Activated CD4-positive, alpha-beta T cell treated with anti-CD3 and anti-CD28 coated beads, Interleukin-2, amount 10 ng/mL, durations not matched to agents 24 days and 14 days (primary cell): ENCODE measurements around the gene SH2D2A. TPM values are rescaled to one million over a fixed set of nuclear protein-coding genes. Genes with fewer than 3 reads are reported as not detected.

Source experiments
- DNase-seq: peaks from one replicate; pipeline ENCODE4 v3.0.0; 2022
- H3K27ac Mint-ChIP-seq: one replicate; pipeline ENCODE4 v1.8.0; 2022; ENCODE audit warnings: mild to moderate bottlenecking, mixed read lengths
- H3K27me3 Mint-ChIP-seq: one replicate; pipeline ENCODE4 v1.8.0; 2022; ENCODE audit warnings: mixed read lengths
- H3K36me3 Mint-ChIP-seq: one replicate; pipeline ENCODE4 v1.8.0; 2022; ENCODE audit warnings: low read depth, mild to moderate bottlenecking, mixed read lengths
- H3K4me1 Mint-ChIP-seq: one replicate; pipeline ENCODE4 v1.8.0; 2021; ENCODE audit warnings: mixed read lengths
- H3K4me3 Mint-ChIP-seq: one replicate; pipeline ENCODE4 v1.8.0; 2022; ENCODE audit warnings: mild to moderate bottlenecking, moderate library complexity, mixed read lengths
- H3K9me3 Mint-ChIP-seq: one replicate; pipeline ENCODE4 v1.8.0; 2021; ENCODE audit warnings: mixed read lengths
- intact Hi-C: fragments of 100-400 bp; cut with micrococcal nuclease; formaldehyde crosslinking; loops from one replicate; pipeline ENCODE4 v1.15.1; 2023
- total RNA-seq: library from RNA; stranded (reverse); gene quantifications from 2 replicates; pipeline ENCODE4 v1.2.3, GENCODE V29; 2022

The SH2D2A gene
- 277 and 282 TPM in 2 replicates for total RNA-seq

DNA sequence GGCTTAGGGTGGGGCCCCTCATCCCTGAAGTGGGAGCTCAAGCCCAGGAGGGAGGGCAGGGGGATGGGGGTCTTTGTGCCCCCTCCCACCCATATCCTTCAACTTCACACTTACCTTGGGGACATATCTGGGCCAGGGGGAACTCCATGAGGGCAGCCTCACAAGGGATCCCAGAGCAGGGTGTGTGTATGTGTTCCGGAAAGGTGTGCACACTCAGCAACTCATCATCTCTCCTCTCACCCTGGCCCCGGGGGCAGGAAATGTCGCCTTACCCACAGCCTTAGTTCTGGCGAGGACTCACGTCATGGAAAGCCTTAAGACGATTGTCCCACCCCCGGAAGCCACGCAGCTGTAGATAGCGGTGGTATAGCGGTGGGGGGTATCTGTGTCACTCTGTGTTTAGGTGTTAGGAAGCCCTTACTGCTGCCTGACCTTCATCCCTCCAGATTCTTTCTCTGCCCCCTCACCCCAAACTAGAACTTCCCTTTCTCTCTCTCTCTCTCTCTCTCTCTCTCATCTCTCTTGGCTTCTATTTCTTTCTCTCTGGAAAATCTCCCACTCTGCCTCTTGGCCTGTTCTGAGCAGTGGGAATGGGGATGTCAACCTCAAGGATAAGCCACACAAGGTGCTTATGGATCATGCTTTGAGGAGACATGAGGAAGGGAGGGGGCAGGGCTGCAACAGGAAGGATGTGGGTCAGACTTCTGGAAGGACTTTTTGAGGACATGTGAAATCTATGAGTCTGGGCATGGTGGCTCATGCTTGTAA lies at the start of gene SH2D2A:
SH2D2A (minus strand) TSS at position 288 of the 768 bp plus-strand sequence; CDS start at position 148, 140 bp downstream.
- H3K36me3 Mint-ChIP-seq = peaks cover 52% of the 10 kb centered on the region
- H3K4me1 Mint-ChIP-seq = peaks cover 57% of the 10 kb centered on the region
- intact Hi-C loops = loop anchor here (1.0 to 5.0 kb wide), 6 partner anchors 20 to 88 kb away; partner anchors contain the start of genes ISG20L2, METTL25B, MRPL24 and PRCC
- peaks cover 10% of the 10 kb centered on the region for H3K9me3 Mint-ChIP-seq
- peak; percentile 98 for DNase-seq
- H3K4me3 Mint-ChIP-seq = peak within 1 kb of the TSS; percentile 96
- H3K27ac Mint-ChIP-seq = peak within 1 kb of the TSS; percentile 100
- H3K27me3 Mint-ChIP-seq = no peaks in the 10 kb centered on the region

DNA sequence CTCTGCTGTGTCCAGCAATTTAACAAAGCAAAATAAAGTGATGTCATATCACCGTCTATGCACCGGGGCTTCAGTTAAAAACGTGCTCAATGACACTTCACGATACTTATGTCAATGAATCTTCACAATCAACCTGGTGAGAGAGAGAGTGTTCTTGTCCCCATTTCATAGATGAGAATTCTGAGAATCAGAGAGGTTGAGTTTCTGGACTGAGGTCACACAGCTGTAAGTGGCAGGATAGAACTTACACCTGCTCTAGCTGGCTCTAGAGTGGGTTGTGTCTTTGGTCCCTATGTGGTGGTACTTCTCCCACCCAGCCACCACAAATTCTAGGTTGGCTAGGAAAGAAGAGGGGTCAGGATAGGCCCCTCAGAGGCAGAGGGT lies 49.2 kb upstream of the SH2D2A start:
- Mint-ChIP-seq H3K4me1 (peaks cover 75% of the 10 kb centered on the region), H3K4me3 (peak overlapping the region; percentile 73), H3K27ac (peak overlapping the region; percentile 90), H3K27me3 (peaks cover 3% of the 10 kb centered on the region), H3K9me3 (no peaks in the 10 kb centered on the region), H3K36me3 (peaks cover 30% of the 10 kb centered on the region)
- intact Hi-C loops = loop anchor here (10.0 kb wide), 1 partner anchor 59 kb away; the partner anchor contains the start of gene LRRC71
- no peak for DNase-seq

DNA sequence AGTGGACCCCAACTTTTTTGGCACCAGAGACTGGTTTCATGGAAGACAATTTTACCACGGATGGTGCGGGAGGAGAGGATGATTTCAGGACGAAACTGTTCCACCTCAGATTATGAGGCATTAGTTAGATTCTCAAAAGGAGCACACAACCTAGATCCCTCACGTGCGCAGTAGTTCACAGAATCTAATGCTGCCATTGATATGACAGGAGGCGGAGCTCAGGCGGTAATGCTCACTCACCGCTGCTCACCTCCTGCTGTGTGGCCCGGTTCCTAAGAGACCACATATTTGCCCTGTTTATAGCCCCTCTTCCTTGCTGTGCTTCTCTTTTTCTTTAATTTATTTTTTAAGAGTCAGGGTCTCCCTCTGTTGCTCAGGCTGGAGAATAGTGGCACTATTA lies 48.6 kb upstream of the SH2D2A start:
- intact Hi-C loops = loop anchor here (10.0 kb wide), 1 partner anchor 60 kb away; the partner anchor contains the start of gene LRRC71
- H3K27ac Mint-ChIP-seq = peak overlapping the region; percentile 90
- peaks cover 27% of the 10 kb centered on the region for H3K36me3 Mint-ChIP-seq
- peaks cover 3% of the 10 kb centered on the region for H3K27me3 Mint-ChIP-seq
- H3K9me3 Mint-ChIP-seq = no peaks in the 10 kb centered on the region
- H3K4me1 Mint-ChIP-seq = peaks cover 72% of the 10 kb centered on the region
- H3K4me3 Mint-ChIP-seq = peak overlapping the region; percentile 73
- DNase-seq = no peak

DNA sequence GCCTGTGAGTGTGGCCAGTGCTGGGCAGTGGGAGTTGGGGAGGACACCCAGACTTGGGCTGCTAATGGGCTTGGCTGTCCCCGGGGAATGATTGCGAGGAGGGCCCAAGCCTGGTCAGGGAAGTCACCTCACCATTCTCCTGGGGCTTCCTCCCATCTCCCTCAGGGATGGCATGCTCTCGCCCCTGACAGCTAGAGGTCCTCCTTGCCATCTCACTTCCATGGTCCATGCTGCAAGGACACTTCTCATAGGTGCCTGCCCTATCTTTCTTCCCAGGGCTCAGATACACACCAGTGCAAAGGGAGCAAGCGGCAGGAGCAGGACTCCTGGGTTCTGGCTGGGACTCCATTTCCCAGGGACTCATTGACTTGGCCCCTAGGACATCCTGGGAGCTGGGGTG lies 48.1 kb upstream of the SH2D2A start:
- Mint-ChIP-seq H3K4me3 (peak overlapping the region; percentile 73), H3K4me1 (peaks cover 71% of the 10 kb centered on the region)

DNA sequence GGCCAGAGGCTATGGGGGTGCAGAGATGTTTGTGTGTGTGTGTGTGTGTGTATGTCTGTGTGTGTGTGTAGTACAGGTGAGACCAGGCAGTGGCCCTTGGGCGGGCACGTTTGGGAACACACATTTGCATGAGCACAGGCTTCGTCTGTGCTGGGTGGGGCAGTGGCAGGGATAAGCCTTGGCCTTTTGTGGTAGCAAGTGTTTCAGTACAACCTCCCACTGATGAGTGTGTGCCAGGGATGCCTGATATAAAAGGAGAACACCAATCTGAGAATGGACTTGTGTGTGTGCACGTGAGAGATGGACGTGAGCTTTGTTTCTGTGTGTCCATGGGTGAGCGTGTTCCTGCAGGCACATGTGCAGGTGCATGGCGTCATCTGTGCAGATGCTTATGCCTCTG lies 47.0 kb upstream of the SH2D2A start:
- Mint-ChIP-seq H3K27me3 (peaks cover 4% of the 10 kb centered on the region), H3K36me3 (peaks cover 23% of the 10 kb centered on the region), H3K4me1 (peaks cover 71% of the 10 kb centered on the region), H3K27ac (peak overlapping the region; percentile 68), H3K4me3 (peak overlapping the region; percentile 80), H3K9me3 (no peaks in the 10 kb centered on the region)
- DNase-seq = no peak
- intact Hi-C loops = loop anchor here (1.0 to 10.0 kb wide), 2 partner anchors 47 to 61 kb away; partner anchors contain the start of genes LRRC71 and SH2D2A

More for the DNA sequence above, 48.1 kb upstream of the SH2D2A start:
- Mint-ChIP-seq H3K27ac (peak overlapping the region; percentile 90), H3K27me3 (peaks cover 3% of the 10 kb centered on the region), H3K36me3 (peaks cover 27% of the 10 kb centered on the region), H3K9me3 (no peaks in the 10 kb centered on the region)
- DNase-seq = no peak
- intact Hi-C loops = loop anchor here (10.0 kb wide), 1 partner anchor 60 kb away; the partner anchor contains the start of gene LRRC71

DNA sequence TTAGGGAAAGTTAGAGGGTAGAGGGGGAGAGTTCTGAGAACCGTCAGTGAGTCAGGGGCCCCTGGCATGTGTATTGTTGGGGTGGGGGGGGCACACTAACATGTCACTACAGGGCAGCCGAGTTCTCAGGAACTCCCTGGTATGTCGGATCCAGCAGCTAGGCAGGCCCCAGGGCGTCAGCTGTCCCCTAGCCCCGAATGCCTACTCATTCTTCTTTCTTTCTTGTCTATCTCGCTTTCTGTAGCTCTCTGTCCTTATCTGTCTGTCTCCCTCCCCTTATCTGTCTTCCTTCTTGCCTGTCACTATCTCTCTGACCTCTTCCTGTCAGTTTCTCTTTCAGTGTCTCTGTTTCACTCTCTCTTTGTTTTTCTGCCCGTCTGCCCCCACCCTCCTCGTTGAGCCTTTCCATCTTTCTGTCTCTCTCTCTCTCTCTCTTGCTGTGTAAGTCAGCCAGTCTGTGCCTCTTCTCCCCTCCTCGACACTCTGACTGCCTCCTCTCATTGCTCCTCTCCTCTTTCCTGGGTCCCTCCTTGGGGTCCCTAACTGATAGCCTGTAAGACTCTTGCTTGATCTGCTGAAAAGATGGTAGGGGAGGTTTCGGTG lies 46.5 kb upstream of the SH2D2A start:
- Mint-ChIP-seq H3K27me3 (peaks cover 10% of the 10 kb centered on the region), H3K27ac (peak overlapping the region; percentile 68), H3K4me3 (peak overlapping the region; percentile 80), H3K36me3 (peaks cover 21% of the 10 kb centered on the region), H3K9me3 (no peaks in the 10 kb centered on the region), H3K4me1 (peaks cover 72% of the 10 kb centered on the region)
- peak; percentile 76 for DNase-seq
- intact Hi-C loops = loop anchor here (1.0 to 10.0 kb wide), 2 partner anchors 47 to 62 kb away; partner anchors contain the start of genes LRRC71 and SH2D2A

DNA sequence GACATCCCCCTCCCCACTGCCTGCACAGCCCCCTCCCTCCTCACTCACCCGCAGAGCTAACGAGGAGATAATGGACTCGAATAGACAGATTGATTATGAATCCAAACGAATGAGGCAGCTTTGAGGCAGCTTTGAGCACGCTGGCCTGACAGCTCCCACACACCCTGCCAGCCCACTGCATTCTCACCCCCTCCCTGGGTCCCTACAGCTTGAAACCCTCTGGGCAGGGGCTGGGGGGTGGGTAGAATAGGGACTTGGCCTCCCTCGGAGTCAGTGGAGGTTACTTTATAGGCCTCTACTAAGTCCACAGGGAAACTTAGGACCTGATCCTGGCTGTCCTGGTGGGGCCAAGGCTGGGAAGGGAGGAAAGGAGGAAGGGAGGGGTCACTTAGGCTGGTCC lies 45.9 kb upstream of the SH2D2A start:
- Mint-ChIP-seq H3K36me3 (peaks cover 16% of the 10 kb centered on the region), H3K4me3 (peak overlapping the region; percentile 80)

DNA sequence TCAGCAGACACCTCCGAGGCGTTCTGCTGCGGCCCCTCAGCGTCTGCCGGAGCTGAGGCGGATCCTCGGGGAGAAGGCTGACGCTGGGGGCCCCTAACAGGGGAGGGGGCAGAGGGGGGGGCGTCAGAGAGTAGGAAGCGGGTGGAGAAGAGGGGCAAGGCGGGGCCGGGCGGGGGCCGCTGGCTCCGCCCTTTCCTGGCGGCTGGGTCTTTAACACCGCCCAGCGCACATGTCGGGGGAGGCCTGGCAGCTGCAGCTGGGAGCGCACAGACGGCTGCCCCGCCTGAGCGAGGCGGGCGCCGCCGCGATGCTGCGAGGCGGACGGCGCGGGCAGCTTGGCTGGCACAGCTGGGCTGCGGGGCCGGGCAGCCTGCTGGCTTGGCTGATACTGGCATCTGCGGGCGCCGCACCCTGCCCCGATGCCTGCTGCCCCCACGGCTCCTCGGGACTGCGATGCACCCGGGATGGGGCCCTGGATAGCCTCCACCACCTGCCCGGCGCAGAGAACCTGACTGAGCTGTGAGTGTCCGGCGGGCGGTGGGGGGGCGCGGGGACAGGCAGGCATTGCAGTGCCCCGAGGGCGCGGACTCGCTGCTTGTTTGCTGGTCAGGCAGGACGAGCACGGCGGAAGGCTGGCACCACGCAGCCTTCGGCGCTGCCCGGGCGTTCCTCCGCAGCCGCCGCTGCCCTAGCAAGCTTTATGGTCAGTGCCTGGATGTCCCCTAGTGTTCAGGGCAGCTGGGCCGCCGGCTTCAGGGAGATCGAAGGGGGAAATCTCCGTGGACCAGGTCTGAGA lies 44.2 kb upstream of the SH2D2A start, which contains the start of gene NTRK1:
NTRK1 (plus strand) TSS at position 238 of the 796 bp plus-strand sequence; CDS start at position 308, 70 bp downstream.
- DNase-seq = peak; percentile 90
- Mint-ChIP-seq H3K27me3 (peaks cover 25% of the 10 kb centered on the region), H3K9me3 (no peaks in the 10 kb centered on the region), H3K4me3 (peak within 1 kb of the TSS; percentile 80), H3K4me1 (peaks cover 57% of the 10 kb centered on the region), H3K36me3 (peaks cover 13% of the 10 kb centered on the region), H3K27ac (peak within 1 kb of the TSS; percentile 43)
- intact Hi-C loops = loop anchor here (1.0 to 10.0 kb wide), 5 partner anchors 22 to 135 kb away; partner anchors contain the start of genes LRRC71 and PEAR1

More for the DNA sequence above, 45.9 kb upstream of the SH2D2A start:
- DNase-seq = no peak
- H3K27me3 Mint-ChIP-seq = peaks cover 15% of the 10 kb centered on the region
- intact Hi-C loops = loop anchor here (10.0 kb wide), 1 partner anchor 62 kb away; the partner anchor contains the start of gene LRRC71
- H3K4me1 Mint-ChIP-seq = peaks cover 70% of the 10 kb centered on the region
- H3K9me3 Mint-ChIP-seq = no peaks in the 10 kb centered on the region
- H3K27ac Mint-ChIP-seq = peak overlapping the region; percentile 68

DNA sequence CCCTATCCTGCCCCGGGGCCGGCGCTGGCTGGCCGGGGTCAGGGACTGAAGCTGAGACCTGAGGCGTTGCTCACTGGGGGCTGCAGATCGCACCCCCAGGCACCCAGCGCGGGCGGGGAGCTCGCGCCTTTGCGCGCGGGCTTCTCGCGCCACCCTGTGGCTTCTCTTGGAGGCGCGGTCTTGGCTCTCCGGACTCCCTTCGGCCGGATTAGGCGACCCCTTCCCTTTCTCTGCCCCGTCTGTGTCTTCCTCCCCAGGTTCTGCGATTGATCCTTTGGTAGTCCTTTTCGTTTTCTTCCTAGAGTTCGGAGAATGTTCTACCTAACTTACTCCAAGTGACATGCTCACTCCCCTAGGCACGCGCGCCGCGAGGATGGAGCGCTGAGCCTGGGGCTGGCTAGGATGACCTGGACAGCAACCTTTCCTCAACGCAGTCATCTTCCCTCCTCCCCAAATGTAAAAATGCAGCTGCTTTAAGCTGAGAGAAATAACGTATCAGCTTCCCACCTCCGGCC lies 43.5 kb upstream of the SH2D2A start:
- intact Hi-C loops = loop anchor here (1.0 to 10.0 kb wide), 5 partner anchors 21 to 134 kb away; partner anchors contain the start of genes LRRC71 and PEAR1
- peak overlapping the region; percentile 18 for H3K27ac Mint-ChIP-seq
- peaks cover 51% of the 10 kb centered on the region for H3K4me1 Mint-ChIP-seq
- DNase-seq = peak; percentile 91
- H3K27me3 Mint-ChIP-seq = peaks cover 25% of the 10 kb centered on the region
- H3K4me3 Mint-ChIP-seq = peak overlapping the region; percentile 80
- peaks cover 13% of the 10 kb centered on the region for H3K36me3 Mint-ChIP-seq
- H3K9me3 Mint-ChIP-seq = no peaks in the 10 kb centered on the region

DNA sequence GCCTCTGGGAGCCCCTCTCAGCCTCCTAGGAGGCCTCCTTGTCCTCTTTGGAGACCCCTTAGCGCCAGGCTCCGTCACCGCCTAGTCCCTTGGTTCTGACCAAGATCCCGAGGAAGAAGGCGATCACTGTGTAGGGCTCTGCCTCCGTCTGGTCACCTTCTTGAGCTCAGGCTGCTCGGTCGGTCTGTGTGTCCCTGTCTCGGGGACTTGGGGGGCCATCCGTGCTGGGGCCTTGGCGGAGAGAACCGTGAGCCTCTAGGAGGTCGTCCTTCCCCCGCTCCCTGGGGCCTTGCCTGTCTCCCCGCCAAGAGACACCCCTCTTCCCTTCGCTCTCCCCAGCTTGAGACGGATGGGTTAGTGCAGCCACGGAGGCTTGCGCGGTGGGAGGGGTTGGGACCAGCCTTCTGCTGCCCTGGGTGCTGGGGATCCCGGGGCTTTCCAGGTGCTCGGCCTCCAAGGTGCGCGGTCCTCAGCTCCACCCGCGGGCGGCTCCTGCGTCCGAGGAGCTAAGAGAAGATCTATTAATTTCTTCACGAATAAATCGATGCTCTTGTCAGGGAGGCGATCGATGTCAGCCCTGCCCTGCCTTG lies 43.0 kb upstream of the SH2D2A start:
- Mint-ChIP-seq H3K27me3 (peaks cover 26% of the 10 kb centered on the region), H3K4me3 (peak overlapping the region; percentile 80), H3K36me3 (peaks cover 11% of the 10 kb centered on the region), H3K27ac (no peak overlapping the region), H3K9me3 (no peaks in the 10 kb centered on the region), H3K4me1 (peaks cover 45% of the 10 kb centered on the region)
- DNase-seq = peak; percentile 78
- intact Hi-C loops = loop anchor here (1.0 to 10.0 kb wide), 5 partner anchors 20 to 133 kb away; partner anchors contain the start of genes LRRC71 and PEAR1

DNA sequence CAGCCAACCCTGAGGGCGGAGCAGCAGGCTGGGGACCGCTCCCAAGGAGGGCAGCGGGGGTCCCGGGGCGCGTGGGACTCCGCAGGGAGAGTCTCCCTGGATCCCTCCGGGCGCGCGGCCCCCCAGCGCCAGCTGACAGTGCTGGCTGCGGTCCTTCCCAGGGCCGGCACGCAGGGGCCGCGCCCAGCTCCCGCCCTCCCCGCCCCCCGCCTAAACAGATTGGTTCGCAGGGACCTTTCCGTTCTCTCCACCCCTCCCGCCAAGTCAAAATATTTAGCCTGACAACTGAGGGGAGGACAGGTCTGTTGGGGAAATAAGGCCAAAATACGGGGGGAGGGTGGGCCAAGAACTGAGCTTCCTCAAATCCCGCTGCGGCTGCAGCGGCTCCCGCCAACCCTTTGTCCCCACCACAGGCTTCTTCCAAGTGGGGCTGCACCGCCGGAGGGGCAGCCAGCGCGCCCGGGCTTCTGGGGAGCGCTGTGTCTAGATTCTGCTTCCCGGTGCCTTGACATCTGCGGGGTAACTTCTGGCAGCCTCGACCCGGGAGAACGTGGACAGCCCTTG lies 42.4 kb upstream of the SH2D2A start, which contains the start of gene INSRR:
INSRR (minus strand) TSS at position 159 of the 564 bp plus-strand sequence. CDS start 496 bp downstream, outside the sequence.
- no peaks in the 10 kb centered on the region for H3K9me3 Mint-ChIP-seq
- DNase-seq = no peak
- H3K4me1 Mint-ChIP-seq = peaks cover 41% of the 10 kb centered on the region
- H3K27ac Mint-ChIP-seq = no peak within 1 kb of the TSS
- peak within 1 kb of the TSS; percentile 80 for H3K4me3 Mint-ChIP-seq
- intact Hi-C loops = no loop called here
- peaks cover 8% of the 10 kb centered on the region for H3K36me3 Mint-ChIP-seq
- H3K27me3 Mint-ChIP-seq = peaks cover 28% of the 10 kb centered on the region

DNA sequence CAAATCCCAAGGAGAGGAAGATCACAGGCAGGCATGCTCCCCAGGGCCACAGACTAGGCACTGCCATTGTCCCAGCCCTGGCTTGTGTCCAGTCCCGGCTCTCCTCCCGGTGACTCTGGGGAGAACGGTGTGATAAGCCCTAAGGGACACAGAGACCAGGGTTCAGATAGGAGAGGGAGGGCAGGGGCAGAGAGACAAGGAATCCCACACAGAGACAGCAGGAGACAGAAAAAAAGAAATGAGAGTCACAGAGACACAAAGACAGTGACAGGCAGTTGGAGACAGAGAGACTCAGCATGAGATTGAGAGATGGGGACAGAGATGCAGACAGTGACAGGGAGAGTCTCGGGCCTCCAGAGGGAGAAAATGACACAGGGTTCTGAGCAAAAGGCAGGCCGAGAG lies 41.9 kb upstream of the SH2D2A start:
- no peak overlapping the region for H3K27ac Mint-ChIP-seq
- peaks cover 28% of the 10 kb centered on the region for H3K27me3 Mint-ChIP-seq

More for the DNA sequence above, 41.9 kb upstream of the SH2D2A start:
- intact Hi-C loops = no loop called here
- H3K36me3 Mint-ChIP-seq = peaks cover 4% of the 10 kb centered on the region
- no peak for DNase-seq
- H3K4me3 Mint-ChIP-seq = peak overlapping the region; percentile 54
- H3K9me3 Mint-ChIP-seq = no peaks in the 10 kb centered on the region
- H3K4me1 Mint-ChIP-seq = peaks cover 36% of the 10 kb centered on the region
